ENCODE measurements around the gene STK38L.
"Not testable (repeated sequence)": the region's sequence is repeated elsewhere in the genome, so short reads cannot be mapped to it uniquely, and the experiment has no call there.

STK38L gene

GRCh38 chr12:27229367-27229766, 14.7 kb upstream of the STK38L start:
- no peak for DNase-seq

- not testable (repeated sequence) for DNase-seq
These were observed 12.7 kb upstream of the STK38L start for GRCh38 chr12:27231374-27231773.

GRCh38 chr12:27233814-27234213, 10.3 kb upstream of the STK38L start:
- no peak for DNase-seq

- peak; percentile 52 for DNase-seq
These were observed 7.6 kb upstream of the STK38L start for GRCh38 chr12:27236498-27236897.

- DNase-seq, result no peak
These were observed 6.0 kb upstream of the STK38L start for GRCh38 chr12:27237790-27238771.

GRCh38 chr12:27243006-27243405, 1.1 kb upstream of the STK38L start:
- no peak for DNase-seq

- DNase-seq, result peak; percentile 50
These were observed 803 bp downstream of the STK38L start for GRCh38 chr12:27244689-27245488.

GRCh38 chr12:27246141-27246540, 2.1 kb downstream of the STK38L start:
- no peak for DNase-seq

- no peak for DNase-seq
These were observed 2.7 kb downstream of the STK38L start for GRCh38 chr12:27246774-27247173.

GRCh38 chr12:27252934-27253333, 8.8 kb downstream of the STK38L start:
- DNase-seq, result no peak

GRCh38 chr12:27253347-27253746, 9.3 kb downstream of the STK38L start:
- no peak for DNase-seq

- no peak for DNase-seq
These were observed 11.7 kb downstream of the STK38L start for GRCh38 chr12:27255806-27256205.

GRCh38 chr12:27257104-27257843, 13.2 kb downstream of the STK38L start:
- DNase-seq, result peak; percentile 46

- DNase-seq, result no peak
These were observed 16.7 kb downstream of the STK38L start for GRCh38 chr12:27260746-27261145.

- DNase-seq, result no peak
These were observed 17.8 kb downstream of the STK38L start for GRCh38 chr12:27261866-27262265.

- no peak for DNase-seq
These were observed 26.1 kb downstream of the STK38L start for GRCh38 chr12:27270148-27270547.

GRCh38 chr12:27271206-27271605, 27.1 kb downstream of the STK38L start:
- DNase-seq, result no peak

- DNase-seq, result no peak
These were observed 28.4 kb downstream of the STK38L start for GRCh38 chr12:27272373-27273028.

GRCh38 chr12:27273114-27273513, 29.0 kb downstream of the STK38L start:
- no peak for DNase-seq

GRCh38 chr12:27274706-27275105, 30.6 kb downstream of the STK38L start:
- DNase-seq, result no peak

GRCh38 chr12:27276275-27276674, 32.2 kb downstream of the STK38L start:
- no peak for DNase-seq

- DNase-seq, result peak; percentile 65
These were observed 33.8 kb downstream of the STK38L start for GRCh38 chr12:27277846-27278260.
